NCI-H2107 treated with DMSO at 0.1 percent for 48 hours (cell line): ENCODE data around the gene RAPGEF3.

ENCODE experiments used
- DNase-seq: peaks from one replicate; lab custom pipeline; 2025; ENCODE audit not compliant: unreplicated experiment; lab: John Stamatoyannopoulos, UW

RAPGEF3 gene, protein sequence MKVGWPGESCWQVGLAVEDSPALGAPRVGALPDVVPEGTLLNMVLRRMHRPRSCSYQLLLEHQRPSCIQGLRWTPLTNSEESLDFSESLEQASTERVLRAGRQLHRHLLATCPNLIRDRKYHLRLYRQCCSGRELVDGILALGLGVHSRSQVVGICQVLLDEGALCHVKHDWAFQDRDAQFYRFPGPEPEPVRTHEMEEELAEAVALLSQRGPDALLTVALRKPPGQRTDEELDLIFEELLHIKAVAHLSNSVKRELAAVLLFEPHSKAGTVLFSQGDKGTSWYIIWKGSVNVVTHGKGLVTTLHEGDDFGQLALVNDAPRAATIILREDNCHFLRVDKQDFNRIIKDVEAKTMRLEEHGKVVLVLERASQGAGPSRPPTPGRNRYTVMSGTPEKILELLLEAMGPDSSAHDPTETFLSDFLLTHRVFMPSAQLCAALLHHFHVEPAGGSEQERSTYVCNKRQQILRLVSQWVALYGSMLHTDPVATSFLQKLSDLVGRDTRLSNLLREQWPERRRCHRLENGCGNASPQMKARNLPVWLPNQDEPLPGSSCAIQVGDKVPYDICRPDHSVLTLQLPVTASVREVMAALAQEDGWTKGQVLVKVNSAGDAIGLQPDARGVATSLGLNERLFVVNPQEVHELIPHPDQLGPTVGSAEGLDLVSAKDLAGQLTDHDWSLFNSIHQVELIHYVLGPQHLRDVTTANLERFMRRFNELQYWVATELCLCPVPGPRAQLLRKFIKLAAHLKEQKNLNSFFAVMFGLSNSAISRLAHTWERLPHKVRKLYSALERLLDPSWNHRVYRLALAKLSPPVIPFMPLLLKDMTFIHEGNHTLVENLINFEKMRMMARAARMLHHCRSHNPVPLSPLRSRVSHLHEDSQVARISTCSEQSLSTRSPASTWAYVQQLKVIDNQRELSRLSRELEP

DNA sequence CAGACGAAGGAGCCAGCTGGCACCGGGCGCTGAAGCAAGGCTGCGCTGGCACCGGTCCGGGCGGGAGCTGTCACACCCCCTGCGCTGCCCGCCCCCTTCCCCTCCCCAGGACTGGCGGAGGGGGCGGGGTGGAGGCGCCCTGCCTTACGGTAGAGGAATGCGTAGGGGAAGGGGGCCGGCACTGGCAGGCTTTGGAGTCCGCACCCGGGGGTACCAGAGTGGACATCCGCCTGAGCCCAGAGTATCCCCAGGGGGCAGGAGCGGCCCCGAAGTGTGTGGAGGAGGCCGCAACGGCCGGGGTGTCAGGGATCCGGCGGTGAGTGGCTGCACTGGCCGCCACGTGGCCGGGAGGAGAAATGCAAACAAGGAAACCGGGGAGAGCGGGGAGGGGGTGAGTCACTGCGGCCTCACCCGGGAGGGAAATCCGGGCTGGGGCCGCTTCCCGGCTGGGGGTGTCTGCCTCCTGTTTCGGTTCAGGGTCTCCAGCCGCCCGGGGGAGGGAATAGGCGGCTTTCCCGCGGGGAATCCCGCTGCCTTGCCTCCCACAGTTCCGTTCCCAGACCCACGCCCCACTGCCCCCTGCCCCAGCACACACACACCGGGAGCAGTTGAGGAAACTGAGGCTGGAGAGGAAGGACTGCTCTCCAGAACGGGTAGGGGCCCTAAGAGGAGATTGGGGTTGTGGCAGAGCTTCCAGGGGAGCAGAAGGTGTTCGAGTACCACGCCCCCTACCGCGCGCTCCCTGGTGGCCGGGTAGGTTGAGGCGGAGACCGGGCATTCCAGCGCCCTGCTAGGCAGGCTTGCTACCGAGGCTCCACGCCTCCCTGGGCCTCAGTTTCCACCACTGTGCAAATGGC lies at the start of gene RAPGEF3:
RAPGEF3 (minus strand) TSS at position 47 of the 857 bp plus-strand sequence. CDS start 324 bp downstream, outside the sequence.
- no peak for DNase-seq

DNA sequence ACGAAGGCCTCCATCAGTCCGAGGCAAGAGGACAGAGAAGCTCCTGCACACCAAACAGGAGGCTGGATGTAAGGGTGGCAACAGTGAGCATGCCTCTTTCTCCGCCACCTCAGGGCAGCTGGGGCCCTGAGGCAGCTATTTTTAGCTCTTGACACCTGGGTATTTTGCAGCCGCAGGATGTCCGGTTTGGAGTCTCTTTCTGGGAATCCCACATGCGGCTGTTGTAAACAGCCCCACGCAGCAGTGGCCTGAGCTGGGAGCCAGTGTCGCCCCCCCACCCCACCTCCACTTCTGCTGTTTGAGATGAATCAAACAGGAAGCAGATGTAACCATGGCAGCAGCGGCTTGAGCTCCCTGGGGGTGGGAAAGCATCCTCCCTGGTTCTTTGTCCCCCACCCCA lies 49.4 kb upstream of the RAPGEF3 start:
- no peak for DNase-seq

DNA sequence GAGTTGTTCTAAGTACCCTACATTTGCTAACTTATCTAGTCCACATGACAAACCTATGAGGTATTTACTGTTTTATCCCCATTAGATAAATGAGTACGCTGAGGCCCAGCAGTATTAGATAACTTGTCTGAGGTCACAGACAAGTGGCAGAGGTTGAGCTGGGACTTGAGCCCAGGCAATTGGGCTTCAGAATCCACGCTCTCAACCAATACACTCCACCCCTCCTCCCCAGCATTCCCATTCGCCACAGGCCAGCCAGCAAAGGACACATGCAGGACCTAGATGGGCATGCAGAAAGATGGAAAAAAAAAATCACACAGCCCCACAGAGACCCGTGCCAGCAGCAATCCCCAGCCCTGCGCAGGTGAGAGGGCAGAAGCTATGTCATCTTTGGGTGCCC lies 48.7 kb upstream of the RAPGEF3 start:
- DNase-seq: no peak

DNA sequence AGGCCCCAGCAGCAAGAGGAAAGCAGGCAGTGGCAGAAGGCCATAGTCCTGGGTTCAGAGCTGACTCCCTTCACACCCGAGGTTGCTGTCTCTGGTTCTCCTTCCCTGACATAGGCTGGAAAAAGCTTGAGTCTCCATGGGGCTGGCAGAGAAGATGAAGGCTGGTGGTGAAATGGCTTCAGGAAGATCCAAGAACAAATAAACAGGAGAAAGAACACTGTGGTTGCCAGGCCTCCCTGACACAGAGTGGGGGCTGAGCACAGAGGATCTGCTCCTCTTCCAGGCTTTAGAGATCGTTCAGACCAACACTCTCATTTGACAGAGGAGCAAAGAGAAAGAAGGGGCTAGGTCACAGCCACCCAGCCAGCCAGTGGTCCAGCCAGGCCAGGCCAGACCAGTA lies 46.7 kb upstream of the RAPGEF3 start:
- DNase-seq: no peak

DNA sequence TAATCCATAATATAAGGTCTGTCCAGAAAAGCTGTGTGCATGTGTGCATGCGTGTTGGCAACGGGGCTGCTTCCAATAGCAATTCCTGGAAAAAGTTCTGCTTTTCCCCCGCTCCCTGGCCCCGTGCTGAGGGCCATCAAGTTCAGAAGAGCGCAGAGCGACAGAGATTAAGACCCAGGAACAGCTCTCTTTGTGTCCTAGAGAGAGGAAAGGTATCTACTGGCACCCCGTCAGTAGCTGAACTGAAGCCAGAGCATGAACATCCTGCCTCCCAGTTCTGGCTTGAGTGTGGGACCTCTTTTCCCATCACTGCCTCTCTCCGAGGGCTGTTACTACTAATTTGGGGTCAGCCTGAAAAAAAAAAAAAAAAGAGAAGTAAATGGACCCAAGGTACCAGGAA lies 45.5 kb upstream of the RAPGEF3 start:
- no peak for DNase-seq

DNA sequence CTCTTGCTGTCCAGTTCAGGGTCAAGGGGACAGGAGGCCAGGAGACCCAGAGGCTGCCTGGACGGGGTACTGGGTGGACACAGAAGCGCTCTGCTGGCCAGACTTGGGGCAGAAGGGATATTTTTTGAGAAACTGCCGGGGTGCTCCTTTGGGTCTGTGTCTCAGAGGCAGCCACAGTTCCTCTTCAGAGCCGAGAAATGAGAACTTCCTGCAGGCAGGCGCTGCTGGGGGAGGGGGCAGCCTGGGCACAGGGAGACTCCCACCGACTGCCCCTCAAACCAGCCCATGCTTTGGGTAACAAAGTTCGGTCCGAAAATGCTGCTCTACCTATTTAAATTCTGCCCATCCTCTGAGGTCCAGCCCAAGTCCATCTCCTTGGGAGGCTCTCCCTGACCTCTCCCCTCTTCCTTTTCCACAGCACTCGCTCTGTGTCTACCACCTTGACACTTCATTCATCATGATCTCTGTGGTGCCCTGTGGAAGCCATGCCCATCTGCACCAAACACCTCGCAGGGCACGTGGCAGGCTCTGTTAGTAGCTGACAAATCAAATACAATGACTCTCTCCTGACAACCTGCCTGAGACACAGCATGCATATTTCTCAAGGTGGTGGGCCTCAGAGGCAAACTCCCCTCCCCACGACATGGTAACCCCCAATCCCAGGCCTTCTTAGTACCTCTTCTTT lies 44.7 kb upstream of the RAPGEF3 start:
- DNase-seq: no peak

DNA sequence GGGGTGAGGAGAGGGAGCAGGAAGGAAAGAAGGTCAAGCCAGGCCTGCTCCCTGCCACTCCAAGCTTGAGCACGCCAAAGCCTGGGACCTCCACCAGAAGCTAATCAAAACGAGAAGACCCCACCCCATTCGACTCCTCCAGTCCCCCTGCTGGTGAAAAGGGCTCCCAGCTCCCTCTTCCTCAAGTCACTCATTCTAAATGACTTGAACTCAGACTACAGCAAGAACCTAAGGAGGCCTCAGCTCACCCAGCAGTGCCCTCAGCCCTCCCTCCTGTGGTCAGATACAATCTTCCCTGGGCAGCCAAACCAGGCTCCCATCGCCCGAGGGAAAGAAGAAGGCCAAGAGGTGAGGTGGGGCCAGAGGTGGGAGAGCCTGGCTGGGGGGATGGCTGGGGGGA lies 43.6 kb upstream of the RAPGEF3 start:
- no peak for DNase-seq

DNA sequence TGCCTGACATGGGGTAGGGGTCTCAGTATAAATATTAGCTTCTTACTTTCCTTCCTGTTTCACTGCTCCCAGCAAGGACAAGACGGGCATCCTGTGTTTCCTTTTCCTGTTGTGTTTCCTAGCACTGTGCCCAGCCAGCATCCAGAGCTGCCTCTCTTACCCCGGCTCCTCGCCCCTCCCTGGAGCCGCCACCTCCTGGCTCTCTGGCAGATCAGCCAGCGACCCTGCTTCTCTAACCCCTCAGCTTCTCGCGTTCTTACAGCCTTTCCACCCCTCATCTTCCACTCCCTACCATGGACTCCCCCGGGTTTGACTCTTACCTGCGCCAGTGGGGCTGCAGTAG lies 43.2 kb upstream of the RAPGEF3 start:
- DNase-seq: no peak

DNA sequence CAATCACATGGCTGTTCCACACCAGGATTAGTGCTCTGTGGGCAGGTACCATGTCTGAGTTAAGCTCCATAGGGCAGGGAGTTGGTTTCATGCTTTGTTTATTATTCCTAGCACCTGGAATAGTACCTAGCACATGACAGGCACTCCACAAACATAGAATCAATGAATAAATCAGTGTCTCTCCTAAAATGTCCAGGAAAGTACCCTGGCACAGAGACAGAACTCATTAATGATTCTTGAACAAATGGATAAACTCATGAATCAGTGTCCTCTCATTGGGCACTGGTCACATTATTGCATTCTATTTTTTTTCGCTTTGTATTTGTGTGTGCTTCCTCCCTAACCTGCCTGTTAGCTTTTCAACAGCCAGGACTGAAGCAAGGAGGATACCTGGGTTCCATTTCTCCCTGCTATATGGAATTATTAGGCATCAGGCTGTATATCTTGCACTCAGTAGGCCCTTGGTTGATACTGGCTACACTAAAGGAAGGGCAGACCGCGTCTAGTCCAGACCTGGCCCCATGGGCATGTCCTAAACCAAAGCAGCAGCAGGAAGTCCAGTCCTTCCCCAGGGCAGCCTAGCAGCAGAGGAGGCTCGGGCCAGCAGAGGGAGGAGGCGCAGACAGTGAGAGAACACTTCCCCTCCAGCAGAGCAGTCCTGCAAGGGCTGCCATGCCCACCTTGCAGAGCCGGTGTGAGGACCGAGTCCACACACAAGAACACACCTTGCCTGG lies 42.7 kb upstream of the RAPGEF3 start:
- no peak for DNase-seq

DNA sequence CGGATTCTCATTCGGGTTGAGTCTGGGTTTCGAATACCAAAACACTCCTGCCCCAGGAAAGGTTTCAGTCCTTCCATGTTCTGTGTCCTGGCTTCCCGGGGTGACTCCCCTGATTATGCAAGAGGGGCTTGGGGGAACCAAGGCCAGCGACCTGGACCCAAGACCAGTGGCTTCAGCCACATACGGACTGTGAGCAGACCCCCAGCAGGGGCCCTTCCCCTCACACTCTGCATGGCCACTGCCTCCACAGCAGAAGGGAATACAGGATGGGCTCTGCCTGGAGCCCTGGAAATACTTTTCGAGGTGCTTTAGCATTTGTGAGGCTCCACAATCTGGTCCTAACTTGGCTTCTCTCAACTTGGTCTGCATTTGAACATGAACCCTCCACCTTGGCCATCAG lies 41.9 kb upstream of the RAPGEF3 start:
- DNase-seq: no peak

DNA sequence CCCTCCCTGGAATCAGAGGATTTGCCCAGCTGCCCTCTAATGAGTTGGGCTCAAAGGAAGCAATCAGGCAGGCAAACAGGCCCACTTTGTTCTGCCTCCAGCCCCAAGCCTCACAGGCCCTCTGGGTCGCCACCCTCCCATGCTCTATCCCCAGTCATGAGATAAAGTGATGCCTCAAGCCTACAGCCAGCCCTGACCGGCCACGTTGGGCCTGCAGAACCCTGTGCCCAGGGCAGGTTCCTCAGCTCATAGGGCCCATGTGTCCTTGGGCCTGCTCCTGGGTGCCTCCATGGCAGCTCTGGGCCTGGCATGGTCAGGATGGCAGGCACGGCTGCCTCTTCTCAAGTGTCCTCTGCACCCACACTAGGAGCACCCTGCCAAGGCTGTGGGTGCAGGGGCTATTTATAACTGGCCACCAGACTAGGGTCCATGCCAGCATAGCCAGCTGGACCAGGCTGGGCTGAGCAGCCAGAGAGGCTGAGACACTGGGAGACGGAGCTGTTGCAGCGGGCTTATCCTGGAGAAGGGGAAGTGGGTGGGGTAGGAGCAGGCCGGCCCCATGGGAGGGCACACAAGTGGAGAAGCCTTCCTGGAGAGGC lies 40.8 kb upstream of the RAPGEF3 start:
- DNase-seq: no peak

DNA sequence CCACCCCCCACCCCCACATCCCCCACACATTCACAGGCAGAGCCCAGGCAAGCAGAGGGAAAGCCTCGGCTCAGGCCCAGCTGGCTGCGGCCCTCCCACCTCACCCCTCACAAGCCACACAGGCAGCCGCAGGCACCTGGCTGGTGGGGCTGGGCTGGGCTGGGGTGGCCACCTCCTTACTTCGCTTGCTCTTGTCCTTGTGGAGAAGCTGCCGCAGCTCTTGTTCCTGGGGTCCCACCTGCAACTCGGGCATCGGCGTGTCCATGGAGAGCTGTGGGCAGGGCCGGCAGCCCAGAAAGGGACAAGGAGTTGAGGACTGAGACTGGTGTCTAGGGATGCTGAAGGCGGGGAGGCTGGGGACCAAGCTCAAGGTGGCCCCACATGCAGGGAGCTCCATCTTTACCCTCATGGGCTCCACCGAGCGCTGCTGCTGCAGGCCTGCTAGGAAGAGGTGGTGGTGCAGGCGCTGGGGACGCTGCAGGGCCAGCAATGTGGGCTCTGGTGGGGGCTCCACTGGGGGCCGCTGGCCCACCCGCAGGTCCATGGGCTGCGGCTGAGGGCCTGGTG lies 39.8 kb upstream of the RAPGEF3 start:
- no peak for DNase-seq

DNA sequence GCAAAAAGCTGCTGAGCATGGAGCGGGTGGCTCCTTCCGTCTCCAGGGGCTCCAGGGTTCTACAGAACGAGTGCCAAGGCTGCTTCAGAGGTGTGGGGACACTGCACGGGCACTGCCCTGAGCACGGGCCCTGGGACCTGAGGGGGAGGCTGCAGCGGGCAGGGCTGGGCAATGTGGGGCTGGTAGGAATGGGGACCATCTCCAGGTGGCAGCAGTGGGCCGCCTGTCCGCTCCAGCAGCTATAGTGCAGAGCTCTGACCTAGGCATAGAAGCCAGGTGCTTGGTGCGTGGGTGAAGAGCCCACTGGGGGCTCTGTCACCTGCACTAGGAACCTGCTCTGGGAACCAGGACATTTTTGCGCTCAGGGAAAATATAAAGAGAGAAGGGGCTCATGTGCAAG lies 38.8 kb upstream of the RAPGEF3 start:
- peak; percentile 20 for DNase-seq

DNA sequence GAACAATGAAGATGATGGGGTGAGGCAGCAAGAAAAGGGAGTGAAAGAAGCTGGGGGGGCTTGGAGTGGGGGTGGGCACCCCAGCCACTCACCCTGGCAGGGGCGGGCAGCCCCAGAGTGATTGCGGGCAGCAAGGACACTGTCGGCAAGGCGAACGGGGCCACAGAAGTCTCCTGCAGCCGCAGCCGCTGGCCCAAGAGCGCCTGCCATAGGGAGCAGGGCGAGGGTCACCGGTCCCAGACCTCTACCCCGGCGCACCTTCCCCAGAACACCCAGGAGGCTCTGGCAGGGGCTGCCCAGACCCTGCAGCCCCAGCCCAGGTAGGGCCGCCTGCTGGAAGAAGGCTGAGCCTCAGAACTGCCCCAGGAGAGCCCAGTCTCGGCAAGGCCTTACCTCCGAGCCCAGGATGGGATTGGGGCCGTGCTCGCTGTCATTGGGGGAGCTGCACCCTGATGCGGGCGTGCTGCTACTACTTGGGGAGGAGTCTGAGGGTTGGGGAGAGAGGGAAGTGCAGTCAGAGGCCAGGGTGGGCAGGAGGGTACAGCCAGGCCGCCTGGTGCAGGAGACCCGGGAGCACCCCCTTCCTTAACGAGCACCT lies 37.2 kb upstream of the RAPGEF3 start:
- no peak for DNase-seq

DNA sequence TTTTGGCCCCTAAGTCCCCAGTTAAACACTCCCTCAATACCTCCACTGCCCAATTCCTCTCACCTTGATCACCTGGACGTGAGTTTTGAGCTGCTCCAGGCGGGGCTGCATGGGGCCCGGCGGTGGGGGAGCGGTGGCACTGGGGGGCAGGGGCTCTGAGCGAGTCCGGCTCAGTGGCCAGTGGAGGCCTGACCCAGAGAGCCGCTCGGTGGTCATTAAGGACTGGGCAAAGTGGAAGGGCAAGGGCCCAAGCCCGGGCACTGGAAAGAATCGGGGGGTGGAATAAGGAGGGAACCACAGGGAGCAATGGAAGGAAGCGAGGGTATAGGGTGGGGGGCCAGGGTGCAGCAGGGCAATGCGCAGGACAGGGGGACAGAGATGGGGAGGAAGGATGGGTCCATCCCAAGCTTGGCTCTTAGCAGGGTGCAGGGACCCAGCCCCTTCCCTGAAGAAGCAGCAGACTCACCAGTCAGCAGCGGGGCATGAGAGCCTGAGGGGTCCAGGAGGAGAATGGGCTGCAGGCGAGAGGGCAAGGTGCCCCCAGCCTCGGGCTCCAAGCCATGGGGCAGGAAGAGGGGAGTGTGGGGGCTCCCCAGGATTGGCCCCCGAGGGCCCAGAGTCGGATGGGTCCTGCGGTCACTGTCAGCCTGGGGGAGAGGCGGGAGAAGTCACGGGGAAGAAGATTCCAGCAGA lies 36.6 kb upstream of the RAPGEF3 start:
- no peak for DNase-seq

DNA sequence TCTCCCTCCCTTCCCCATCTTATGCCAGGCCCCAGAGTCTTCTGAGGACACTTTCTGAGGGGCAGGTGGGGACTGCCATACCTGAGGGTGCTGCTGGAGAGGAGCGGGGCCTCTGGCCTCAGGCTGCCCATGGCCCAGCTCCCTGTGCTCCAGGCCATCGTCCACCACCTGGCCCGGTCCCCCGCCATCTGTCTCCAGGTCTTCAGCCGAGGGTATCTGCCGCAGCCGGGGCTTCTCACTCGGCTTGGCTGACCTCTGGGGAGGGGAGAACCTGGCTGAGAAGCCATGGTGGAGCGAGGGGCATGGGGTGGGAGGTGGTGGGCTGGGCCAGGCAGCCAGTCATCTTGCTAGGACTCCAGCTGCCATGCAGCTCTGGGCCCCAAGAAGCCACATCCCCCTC lies 36.0 kb upstream of the RAPGEF3 start:
- no peak for DNase-seq

DNA sequence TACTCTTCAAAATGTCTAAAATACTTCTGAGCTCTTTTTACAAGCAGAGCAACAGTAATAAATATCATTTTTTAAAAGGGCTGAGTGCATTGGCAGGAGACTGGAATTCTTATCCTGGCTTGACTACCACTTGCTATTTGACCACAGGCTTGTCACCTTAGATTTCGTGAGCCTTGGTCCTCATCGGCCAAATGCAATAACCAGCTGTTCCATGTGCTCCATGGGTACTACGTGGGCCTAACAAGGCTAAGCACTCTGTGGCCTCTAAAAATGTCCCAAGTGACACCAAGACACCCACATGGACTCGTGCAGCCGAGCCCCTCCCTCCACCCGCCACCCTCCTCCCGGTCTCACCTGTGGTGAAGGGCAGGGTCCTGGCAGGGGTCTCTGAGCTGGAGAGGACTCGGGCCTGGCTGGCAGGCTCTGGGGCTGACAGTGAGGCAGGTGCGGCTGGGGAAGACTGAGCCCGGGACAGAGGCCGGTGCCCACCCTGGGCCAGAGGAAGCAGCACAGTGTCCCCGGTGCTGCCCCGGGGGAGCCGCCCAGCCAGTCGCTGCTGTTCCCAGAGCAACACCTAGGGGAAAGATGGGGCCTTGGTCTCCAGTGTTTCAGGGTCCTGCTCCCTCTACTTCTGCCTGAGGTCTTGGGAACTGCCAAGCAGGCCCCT lies 34.5 kb upstream of the RAPGEF3 start:
- DNase-seq: no peak

DNA sequence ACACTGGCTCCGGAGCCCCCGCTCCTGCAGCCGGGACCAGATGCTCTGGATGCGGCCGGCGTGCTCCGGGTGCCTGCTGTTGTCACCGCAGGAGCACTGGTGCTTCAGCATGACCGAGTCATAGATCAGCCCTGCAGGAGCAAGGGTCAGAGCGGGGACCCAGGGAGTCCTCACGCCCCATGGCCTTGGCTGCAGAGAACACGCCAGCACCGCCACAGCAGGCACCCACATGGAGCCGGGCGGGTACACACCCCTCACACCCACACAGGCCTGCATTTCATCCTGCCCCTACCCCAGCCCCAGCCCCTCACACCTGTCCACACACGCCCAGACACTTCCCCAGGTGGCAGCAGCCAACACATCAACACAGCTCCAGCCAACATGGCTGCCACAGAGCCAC lies 33.2 kb upstream of the RAPGEF3 start:
- DNase-seq: no peak
